Smooth muscle cell (in vitro differentiated cells): Measurements from ENCODE around the gene KCNQ1. TPM values are rescaled to one million over a fixed set of nuclear protein-coding genes. Genes with fewer than 3 reads are reported as not detected.

Experiments
- DNase-seq: peaks from one replicate; lab custom pipeline; 2025; ENCODE audit not compliant: unreplicated experiment; lab: John Stamatoyannopoulos, UW
- H2AFZ ChIP-seq: fragments of 200-600 bp; sonication (generic); 2 replicates; pipeline ENCODE4 v1.6.0; 2016; ENCODE audit warnings: antibody characterized with exemption, low read depth, mild to moderate bottlenecking
- H3F3A ChIP-seq: fragments of 200-600 bp; sonication (generic); 2 replicates; pipeline ENCODE4 v1.6.0; 2017; ENCODE audit warnings: antibody characterized with exemption, low read depth
- H3K27ac ChIP-seq: fragments of 200-600 bp; sonication (generic); 2 replicates; pipeline ENCODE4 v1.5.1; 2016; ENCODE audit warnings: low read depth, mild to moderate bottlenecking
- H3K27me3 ChIP-seq: fragments of 200-600 bp; sonication (generic); 2 replicates; pipeline ENCODE4 v1.6.1; 2016; ENCODE audit warnings: low read depth, mild to moderate bottlenecking
- H3K36me3 ChIP-seq: fragments of 200-600 bp; sonication (generic); 2 replicates; pipeline ENCODE4 v1.5.1; 2016; ENCODE audit warnings: low read depth
- H3K4me1 ChIP-seq: fragments of 200-600 bp; sonication (generic); 2 replicates; pipeline ENCODE4 v1.5.1; 2016; ENCODE audit warnings: low read depth
- H3K4me2 ChIP-seq: fragments of 200-600 bp; sonication (generic); 2 replicates; pipeline ENCODE4 v1.6.0; 2016; ENCODE audit warnings: mild to moderate bottlenecking
- H3K4me3 ChIP-seq: fragments of 200-600 bp; sonication (generic); 2 replicates; pipeline ENCODE4 v1.5.1; 2016; ENCODE audit warnings: mild to moderate bottlenecking
- H3K79me2 ChIP-seq: fragments of 200-600 bp; sonication (generic); 2 replicates; pipeline ENCODE4 v1.6.0; 2016; ENCODE audit warnings: low read depth, mild to moderate bottlenecking
- H3K9ac ChIP-seq: fragments of 200-600 bp; sonication (generic); 2 replicates; pipeline ENCODE4 v1.6.0; 2016; ENCODE audit warnings: low read depth
- H3K9me3 ChIP-seq: fragments of 200-600 bp; sonication (generic); replicated peaks from 2 replicates; pipeline ENCODE4 v1.5.1; 2016; ENCODE audit warnings: low read depth
- H4K20me1 ChIP-seq: fragments of 200-600 bp; sonication (generic); 2 replicates; pipeline ENCODE4 v1.6.0; 2016; ENCODE audit warnings: low read depth
- CTCF ChIP-seq: fragments of 200-600 bp; sonication (generic); IDR thresholded peaks from 2 replicates; pipeline ENCODE4 v1.5.1; 2017; ENCODE audit warnings: borderline replicate concordance, mild to moderate bottlenecking, antibody characterized with exemption; ENCODE audit not compliant: insufficient read depth, poor library complexity, severe bottlenecking
- WGBS: methylation state at CpG from one replicate; pipeline ENCODE4 v1.1.7; 2016; ENCODE audit warnings: low lambda C conversion rate; 5-methylcytosine and 5-hydroxymethylcytosine counted together
- polyA plus RNA-seq: library from polyadenylated mRNA; unstranded; fragments of >200 nt; fragmentation: Nextera tagmentation; extraction: Ambion mirVana; gene quantifications from 2 replicates; pipeline ENCODE4 v1.2.1, GENCODE V29; 2016
- total RNA-seq: library from RNA; depleted of rRNA; stranded (reverse); fragments of >200 nt; gene quantifications from 2 replicates; pipeline ENCODE4 v1.2.3, GENCODE V29; 2014

Gene KCNQ1
- total and polyA plus RNA-seq, 2 experiments from 2014 or later, result 1.3 to 2.3 TPM

DNA sequence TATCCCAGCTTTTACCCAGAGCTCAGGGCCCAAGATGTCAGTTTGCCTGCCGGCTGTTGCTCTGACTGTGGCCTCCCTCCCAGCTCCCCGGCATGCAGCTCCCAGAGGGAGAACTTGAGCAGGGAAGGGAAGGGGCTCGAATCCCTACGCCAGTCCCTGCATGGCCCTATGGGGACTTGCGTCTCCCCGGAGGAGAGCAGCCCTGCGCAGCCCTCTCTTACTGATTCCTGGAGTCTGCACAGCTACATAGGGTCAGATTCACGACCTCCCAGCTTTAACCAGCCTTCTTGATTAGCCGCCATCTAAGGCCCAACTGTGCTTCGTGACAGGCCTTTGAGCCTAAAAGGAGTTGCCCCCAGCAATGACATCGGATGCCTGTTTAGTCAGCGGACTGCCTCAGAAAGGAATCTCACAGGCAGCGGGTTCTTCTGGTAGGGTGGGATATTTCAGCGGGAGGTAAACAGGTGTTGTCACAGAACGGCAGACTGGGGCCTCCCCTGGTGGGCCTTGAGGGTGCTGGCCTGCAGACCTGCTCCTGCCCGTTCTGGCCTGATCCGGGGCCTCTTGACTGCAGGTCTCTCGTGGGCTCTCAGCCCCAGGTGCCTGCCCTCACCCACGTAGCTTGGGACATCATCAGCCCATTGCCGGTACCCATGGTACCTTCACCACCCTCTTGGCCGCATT, 298.8 kb downstream of the KCNQ1 start:
- H3K36me3 ChIP-seq, result no peaks in the 10 kb centered on the region
- peaks cover 16% of the 10 kb centered on the region for H3K4me1 ChIP-seq
- H3K9me3 ChIP-seq, result no peaks in the 10 kb centered on the region
- H3K79me2 ChIP-seq, result no peaks in the 10 kb centered on the region
- no peak for DNase-seq
- no peak overlapping the region for H3K4me3 ChIP-seq
- no peak overlapping the region for H2AFZ ChIP-seq
- no peaks in the 10 kb centered on the region for H4K20me1 ChIP-seq
- H3K4me2 ChIP-seq, result no peak overlapping the region
- 75% methylated on average over 21 of the region's 21 CpGs for WGBS
- H3F3A ChIP-seq, result peaks cover 11% of the 10 kb centered on the region
- H3K27me3 ChIP-seq, result no peaks in the 10 kb centered on the region
- no peak overlapping the region for H3K9ac ChIP-seq
- no peak overlapping the region for H3K27ac ChIP-seq
- no peak for TF ChIP-seq CTCF

GRCh38 chr11:2744166-2744565, 299.4 kb downstream of the KCNQ1 start:
- TF ChIP-seq CTCF, result no peak
- no peaks in the 10 kb centered on the region for H3K27me3 ChIP-seq
- 96% methylated on average over 9 of the region's 9 CpGs for WGBS

GRCh38 chr11:2745511-2745910, 300.7 kb downstream of the KCNQ1 start:
- 97% methylated on average over 14 of the region's 14 CpGs for WGBS
- Histone ChIP-seq H3K4me1 (peaks cover 19% of the 10 kb centered on the region), H3K9me3 (no peaks in the 10 kb centered on the region), H3K9ac (no peak overlapping the region), H3K27ac (no peak overlapping the region), H3K79me2 (no peaks in the 10 kb centered on the region), H3K36me3 (no peaks in the 10 kb centered on the region), H3K4me3 (no peak overlapping the region), H3K4me2 (no peak overlapping the region), H4K20me1 (no peaks in the 10 kb centered on the region), H3K27me3 (no peaks in the 10 kb centered on the region), H2AFZ (no peak overlapping the region), H3F3A (peaks cover 8% of the 10 kb centered on the region)
- DNase-seq, result no peak
- no peak for TF ChIP-seq CTCF

More at GRCh38 chr11:2744166-2744565, 299.4 kb downstream of the KCNQ1 start:
- Histone ChIP-seq H3K4me3 (no peak overlapping the region), H3K4me1 (peaks cover 16% of the 10 kb centered on the region), H3K79me2 (no peaks in the 10 kb centered on the region), H3K27ac (no peak overlapping the region), H3K9me3 (no peaks in the 10 kb centered on the region), H3K36me3 (no peaks in the 10 kb centered on the region), H3K4me2 (no peak overlapping the region), H3K9ac (no peak overlapping the region), H3F3A (peaks cover 11% of the 10 kb centered on the region), H2AFZ (no peak overlapping the region), H4K20me1 (no peaks in the 10 kb centered on the region)
- no peak for DNase-seq
